ENCODE measurements around the gene CAPRIN1.
"Not testable (repeated sequence)": the region's sequence is repeated elsewhere in the genome, so short reads cannot be mapped to it uniquely, and the experiment has no call there.

DNA sequence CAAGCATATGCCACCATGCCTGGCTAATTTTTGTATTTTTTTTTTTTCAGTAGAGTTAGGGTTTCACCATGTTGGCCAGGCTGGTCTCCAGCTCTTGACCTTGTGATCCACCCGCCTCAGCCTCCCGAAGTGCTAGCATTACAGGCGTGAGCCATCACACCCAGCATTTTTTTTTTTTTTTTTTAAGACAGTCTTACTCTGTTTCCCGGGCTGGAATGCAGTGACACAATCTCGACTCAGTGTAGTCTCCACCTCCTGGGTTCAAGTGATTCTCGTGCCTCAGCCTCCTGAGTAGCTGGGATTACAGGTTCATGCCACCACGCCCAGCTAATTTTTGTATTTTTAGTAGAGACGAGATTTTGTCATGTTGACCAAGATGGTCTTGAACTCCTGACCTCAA, 15.2 kb downstream of the CAPRIN1 start:
- not testable (repeated sequence) for TF ChIP-seq GTF2F1 (IDR thresholded peaks at IDR 0.05; ENCODE audit: borderline replicate concordance, low read depth, low read length); EGR1 (IDR thresholded peaks at IDR 0.05; ENCODE audit: borderline replicate concordance, low read depth, low read length); POLR2AphosphoS5 (IDR thresholded peaks at IDR 0.05; ENCODE audit: low read depth, low read length); YY1 (IDR thresholded peaks at IDR 0.05; ENCODE audit: low read depth, low read length); RAD21 (IDR thresholded peaks at IDR 0.05 in 1 of 2, conservative IDR thresholded peaks at IDR 0.05 in 1 of 2; ENCODE audit: low read depth in 2 of 2, low read length in 2 of 2); KDM1A (IDR thresholded peaks at IDR 0.05; ENCODE audit: borderline replicate concordance, low read length)
- TF ChIP-seq, protein P1, sequence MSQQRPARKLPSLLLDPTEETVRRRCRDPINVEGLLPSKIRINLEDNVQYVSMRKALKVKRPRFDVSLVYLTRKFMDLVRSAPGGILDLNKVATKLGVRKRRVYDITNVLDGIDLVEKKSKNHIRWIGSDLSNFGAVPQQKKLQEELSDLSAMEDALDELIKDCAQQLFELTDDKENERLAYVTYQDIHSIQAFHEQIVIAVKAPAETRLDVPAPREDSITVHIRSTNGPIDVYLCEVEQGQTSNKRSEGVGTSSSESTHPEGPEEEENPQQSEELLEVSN (IDR thresholded peaks at IDR 0.05), result not testable (repeated sequence)
- TF ChIP-seq, protein P2, sequence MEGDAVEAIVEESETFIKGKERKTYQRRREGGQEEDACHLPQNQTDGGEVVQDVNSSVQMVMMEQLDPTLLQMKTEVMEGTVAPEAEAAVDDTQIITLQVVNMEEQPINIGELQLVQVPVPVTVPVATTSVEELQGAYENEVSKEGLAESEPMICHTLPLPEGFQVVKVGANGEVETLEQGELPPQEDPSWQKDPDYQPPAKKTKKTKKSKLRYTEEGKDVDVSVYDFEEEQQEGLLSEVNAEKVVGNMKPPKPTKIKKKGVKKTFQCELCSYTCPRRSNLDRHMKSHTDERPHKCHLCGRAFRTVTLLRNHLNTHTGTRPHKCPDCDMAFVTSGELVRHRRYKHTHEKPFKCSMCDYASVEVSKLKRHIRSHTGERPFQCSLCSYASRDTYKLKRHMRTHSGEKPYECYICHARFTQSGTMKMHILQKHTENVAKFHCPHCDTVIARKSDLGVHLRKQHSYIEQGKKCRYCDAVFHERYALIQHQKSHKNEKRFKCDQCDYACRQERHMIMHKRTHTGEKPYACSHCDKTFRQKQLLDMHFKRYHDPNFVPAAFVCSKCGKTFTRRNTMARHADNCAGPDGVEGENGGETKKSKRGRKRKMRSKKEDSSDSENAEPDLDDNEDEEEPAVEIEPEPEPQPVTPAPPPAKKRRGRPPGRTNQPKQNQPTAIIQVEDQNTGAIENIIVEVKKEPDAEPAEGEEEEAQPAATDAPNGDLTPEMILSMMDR (IDR thresholded peaks at IDR 0.05; ENCODE audit: control extremely low read depth in 1 of 3, insufficient read depth in 1 of 3, low read depth in 1 of 3, low read length in 3 of 3), result not testable (repeated sequence)
